ENCODE results near the gene DNAJB11.

DNA sequence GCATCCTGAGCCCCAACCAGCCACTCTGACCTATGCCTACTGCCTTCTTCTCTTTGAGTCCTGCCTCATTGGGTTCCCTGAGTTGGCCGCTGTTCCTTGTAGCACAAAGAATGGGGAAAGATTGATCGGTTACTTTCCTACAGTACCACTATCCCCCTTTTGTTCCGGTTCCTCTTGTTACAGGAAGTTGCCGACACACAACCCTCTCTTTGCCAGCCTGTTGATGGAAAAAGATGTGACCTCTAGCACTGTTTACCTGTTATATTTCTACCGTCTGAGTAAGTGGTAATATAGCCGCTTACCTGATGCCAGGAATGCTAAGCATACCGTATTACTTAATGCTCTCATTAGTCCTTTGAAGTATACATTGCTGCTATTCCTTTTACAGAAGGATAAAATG, 32.6 kb downstream of the DNAJB11 start:
- TF ChIP-seq POLR2AphosphoS5 (IDR thresholded peaks at IDR 0.05), result no peak
- no peak for TF ChIP-seq POLR2A (IDR thresholded peaks at IDR 0.05)

All from breast epithelium (tissue), 3 donors.